Coronary artery (tissue), 2 donors: ENCODE results near the gene LAMTOR2.
"Not testable (repeated sequence)": the region's sequence is repeated elsewhere in the genome, so short reads cannot be mapped to it uniquely, and the experiment has no call there.

Experiments used
- DNase-seq: peaks from one replicate; pipeline ENCODE4 v3.0.0-alpha.2; 2017; ENCODE audit warnings: low spot score
- H3K27ac ChIP-seq, 2 donors: fragments of 200-600 bp; sonication (generic); one replicate each; pipeline ENCODE4 v1.5.1; 2016 to 2019
- H3K4me3 ChIP-seq: fragments of 200-600 bp; sonication (generic); 2 replicates; pipeline ENCODE4 v1.5.1; 2016; ENCODE audit warnings: mild to moderate bottlenecking, moderate library complexity
- CTCF ChIP-seq: fragments of 200-600 bp; sonication (generic); IDR thresholded peaks from one replicate; pipeline ENCODE4 v1.5.1; 2019; ENCODE audit warnings: antibody characterized with exemption

The LAMTOR2 gene

GRCh38 chr1:156033011-156033410 lies 21.6 kb upstream of the LAMTOR2 start:
- DNase-seq, result no peak
- H3K4me3 ChIP-seq, result no peak overlapping the region
- TF ChIP-seq CTCF, result no peak
- H3K27ac ChIP-seq, result no peak overlapping the region

DNA sequence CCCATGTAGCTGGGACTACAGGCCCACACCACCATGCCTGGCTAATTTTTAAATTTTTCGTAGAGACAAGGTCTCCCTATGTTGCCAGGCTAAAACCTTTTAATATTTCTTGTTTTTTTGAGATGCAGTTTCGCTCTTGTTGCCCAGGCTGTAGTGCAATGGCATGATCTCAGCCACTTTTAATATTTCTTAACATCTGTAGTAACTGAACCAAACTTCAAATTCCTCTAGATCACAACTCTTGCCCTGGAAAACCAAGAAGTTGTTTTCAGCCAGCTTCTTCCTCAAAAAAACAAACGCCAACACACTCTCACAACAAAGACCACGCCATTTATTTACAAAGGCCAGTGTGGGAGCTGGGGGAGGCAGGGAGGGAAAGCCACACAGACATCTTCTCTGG lies 19.6 kb upstream of the LAMTOR2 start:
- DNase-seq, H3K27ac ChIP-seq, H3K4me3 ChIP-seq: not testable (repeated sequence)

DNA sequence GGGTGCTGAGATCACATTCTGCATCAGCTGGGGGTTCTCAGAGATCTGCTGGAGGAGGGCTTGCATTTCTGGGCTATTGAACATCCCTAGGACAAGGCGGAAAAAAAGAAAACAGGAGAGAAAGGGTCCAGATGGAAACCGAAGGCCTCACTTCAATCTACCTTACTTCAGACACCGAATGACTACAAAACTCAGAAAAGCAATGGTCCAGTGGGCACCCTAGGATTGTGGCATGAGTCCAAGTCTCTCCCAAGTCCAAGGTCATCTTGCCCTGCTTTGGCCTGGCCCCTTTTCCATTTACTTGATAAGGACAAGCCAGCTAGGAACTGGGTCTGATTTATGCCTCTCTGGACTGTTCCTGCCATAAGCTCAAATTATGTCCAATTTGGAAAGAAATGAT lies 11.8 kb upstream of the LAMTOR2 start:
- Histone ChIP-seq H3K27ac (no peak overlapping the region), H3K4me3 (no peak overlapping the region)
- no peak for DNase-seq
- TF ChIP-seq CTCF, result no peak

DNA sequence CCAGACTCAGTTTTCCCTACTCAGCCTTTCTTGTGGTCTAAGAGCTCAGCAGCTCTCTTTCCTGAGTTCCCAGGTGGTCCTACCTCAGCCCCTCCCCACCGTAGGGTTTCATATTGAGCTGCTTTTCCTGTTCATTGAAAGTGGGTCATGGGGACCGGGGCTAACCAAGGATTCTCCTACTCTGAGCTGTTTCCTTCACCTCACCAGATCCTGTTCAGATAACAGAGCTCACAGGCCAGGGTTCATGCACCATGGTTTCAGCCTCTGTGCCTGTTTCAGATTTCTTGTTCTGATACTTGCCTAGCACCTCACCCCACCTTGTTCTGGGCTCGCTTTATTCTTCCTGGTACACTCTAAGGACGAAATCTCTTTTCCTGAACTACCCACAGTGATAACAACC lies 9.5 kb upstream of the LAMTOR2 start:
- no peak for TF ChIP-seq CTCF
- DNase-seq, result no peak
- H3K4me3 ChIP-seq, result no peak overlapping the region
- no peak overlapping the region for H3K27ac ChIP-seq

DNA sequence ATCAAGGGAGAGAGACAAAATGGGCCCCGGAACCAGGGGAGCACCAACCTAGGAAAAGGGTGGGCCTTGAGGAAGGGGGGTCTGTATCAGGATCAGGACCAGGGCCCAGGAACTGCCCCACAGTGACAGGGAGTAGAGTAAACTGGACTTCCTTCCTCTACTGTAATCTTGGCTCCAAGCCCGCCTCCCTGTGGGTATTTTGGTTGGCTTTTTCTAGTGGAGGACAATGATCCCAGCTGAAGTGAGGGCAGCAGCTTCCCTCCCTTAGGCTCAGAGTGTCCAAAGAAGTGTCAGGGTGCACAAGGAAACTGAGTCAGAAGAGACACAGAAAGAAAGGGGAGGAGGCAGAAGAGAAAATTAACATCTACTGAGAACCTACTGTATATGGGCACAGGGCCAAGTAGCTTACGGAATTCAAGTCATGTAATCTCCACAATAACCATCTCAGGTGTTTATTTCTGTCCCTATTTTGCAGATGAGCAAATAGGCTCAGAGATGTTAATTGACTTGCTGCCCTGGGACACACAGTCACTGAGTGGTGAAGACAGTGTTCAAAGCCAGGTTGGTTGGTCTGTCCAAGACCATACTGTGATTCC lies 5.8 kb upstream of the LAMTOR2 start:
- Histone ChIP-seq H3K4me3 (no peak overlapping the region), H3K27ac (no peak overlapping the region)
- DNase-seq, result no peak
- TF ChIP-seq CTCF, result no peak

DNA sequence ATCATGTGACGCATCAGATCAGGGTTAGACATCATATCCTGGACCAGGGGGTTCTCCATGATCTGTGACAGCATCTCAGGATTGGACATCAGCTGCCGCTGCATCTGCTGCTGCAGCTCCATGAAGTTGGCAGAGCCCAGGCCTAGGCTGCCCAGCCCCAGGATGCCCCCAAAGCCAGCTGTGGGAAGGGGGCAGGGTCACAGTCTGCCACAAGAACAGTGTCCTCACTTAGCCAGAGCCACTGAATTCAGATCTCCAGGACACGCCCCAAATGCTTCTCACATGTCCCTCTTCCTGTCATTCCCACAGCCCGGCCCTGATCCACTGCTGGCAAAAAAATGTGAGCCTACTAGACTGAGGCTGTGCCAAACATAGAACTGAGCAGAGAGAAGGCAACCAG lies 4.2 kb upstream of the LAMTOR2 start:
- DNase-seq, result no peak
- no peak overlapping the region for H3K4me3 ChIP-seq
- no peak for TF ChIP-seq CTCF
- H3K27ac ChIP-seq, result no peak overlapping the region

DNA sequence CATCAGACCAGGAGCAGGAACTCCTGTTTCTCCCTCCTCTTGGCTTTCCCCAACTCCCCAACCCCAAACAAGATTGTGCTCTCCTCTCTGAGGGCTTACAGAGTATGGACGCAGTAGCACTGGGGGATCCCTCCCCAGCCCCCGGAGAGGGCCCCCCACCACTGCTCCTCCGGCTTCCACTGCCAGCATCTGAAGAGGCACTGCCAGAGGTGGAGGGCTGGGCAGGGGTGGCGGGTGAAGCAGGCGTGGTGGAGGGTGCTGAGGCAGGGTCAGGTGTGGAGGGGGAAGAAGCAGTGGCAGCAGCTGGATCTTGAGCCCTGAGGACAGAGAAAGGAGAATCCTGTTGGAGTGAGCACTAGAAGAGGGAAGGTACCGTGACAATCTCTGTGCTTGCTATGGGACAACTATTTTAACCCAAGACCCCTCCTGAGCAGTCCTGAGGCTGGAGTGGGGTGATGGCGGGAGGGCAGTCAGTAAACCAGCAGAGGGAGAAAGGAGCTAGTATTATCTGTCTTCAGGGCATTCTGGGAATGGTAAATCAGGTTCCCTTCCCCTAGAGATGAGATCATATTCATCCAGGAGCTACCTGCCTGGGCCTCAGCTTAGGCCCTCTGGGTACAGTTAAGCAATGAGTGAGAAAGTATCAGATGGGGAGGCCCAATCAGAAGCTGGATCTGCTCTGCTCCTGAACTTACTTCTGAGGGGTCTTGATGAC lies 3.4 kb upstream of the LAMTOR2 start:
- Histone ChIP-seq H3K27ac (no peak overlapping the region), H3K4me3 (no peak overlapping the region)
- no peak for DNase-seq
- no peak for TF ChIP-seq CTCF
